ENCODE measurements around the gene GABBR2.
"Not testable (repeated sequence)": the region's sequence is repeated elsewhere in the genome, so short reads cannot be mapped to it uniquely, and the experiment has no call there.

The GABBR2 gene

GRCh38 chr9:98596486-98596885 lies 112.2 kb downstream of the GABBR2 start:
- DNase-seq (ENCODE audit: low read depth in 2 of 2), result no peak

- no peak for DNase-seq (ENCODE audit: low read depth in 2 of 2)
These were observed 114.1 kb downstream of the GABBR2 start for GRCh38 chr9:98594546-98595160.

GRCh38 chr9:98593354-98594253 lies 115.1 kb downstream of the GABBR2 start:
- DNase-seq (ENCODE audit: low read depth in 2 of 2), result no peak

GRCh38 chr9:98591696-98592095 lies 117.0 kb downstream of the GABBR2 start:
- no peak for DNase-seq (ENCODE audit: low read depth in 2 of 2)

- no peak for DNase-seq (ENCODE audit: low read depth in 2 of 2)
These were observed 118.6 kb downstream of the GABBR2 start for GRCh38 chr9:98590101-98590500.

GRCh38 chr9:98589102-98589501 lies 119.6 kb downstream of the GABBR2 start:
- DNase-seq (ENCODE audit: low read depth in 2 of 2), result no peak

- DNase-seq (ENCODE audit: low read depth in 2 of 2), result not testable (repeated sequence)
These were observed 123.8 kb downstream of the GABBR2 start for GRCh38 chr9:98584853-98585438.

GRCh38 chr9:98584059-98584458 lies 124.7 kb downstream of the GABBR2 start:
- no peak for DNase-seq (ENCODE audit: low read depth in 2 of 2)

GRCh38 chr9:98583417-98583816 lies 125.3 kb downstream of the GABBR2 start:
- DNase-seq (ENCODE audit: low read depth in 2 of 2), result no peak

GRCh38 chr9:98580956-98581355 lies 127.8 kb downstream of the GABBR2 start:
- DNase-seq (ENCODE audit: low read depth in 2 of 2), result no peak

- DNase-seq (ENCODE audit: low read depth in 2 of 2), result no peak
These were observed 129.0 kb downstream of the GABBR2 start for GRCh38 chr9:98579700-98580099.

GRCh38 chr9:98577446-98577845 lies 131.3 kb downstream of the GABBR2 start:
- DNase-seq (ENCODE audit: low read depth in 2 of 2), result no peak

GRCh38 chr9:98576859-98577258 lies 131.9 kb downstream of the GABBR2 start:
- no peak for DNase-seq (ENCODE audit: low read depth in 2 of 2)

GRCh38 chr9:98576354-98576753 lies 132.4 kb downstream of the GABBR2 start:
- DNase-seq (ENCODE audit: low read depth in 2 of 2), result no peak

- no peak for DNase-seq (ENCODE audit: low read depth in 2 of 2)
These were observed 133.1 kb downstream of the GABBR2 start for GRCh38 chr9:98575379-98576346.

GRCh38 chr9:98573749-98574278 lies 134.9 kb downstream of the GABBR2 start:
- DNase-seq (ENCODE audit: low read depth in 2 of 2), result no peak

- no peak for DNase-seq (ENCODE audit: low read depth in 2 of 2)
These were observed 135.9 kb downstream of the GABBR2 start for GRCh38 chr9:98572796-98573195.

GRCh38 chr9:98572054-98572627 lies 136.6 kb downstream of the GABBR2 start:
- no peak for DNase-seq (ENCODE audit: low read depth in 2 of 2)

GRCh38 chr9:98571643-98572042 lies 137.1 kb downstream of the GABBR2 start:
- no peak for DNase-seq (ENCODE audit: low read depth in 2 of 2)

- no peak for DNase-seq (ENCODE audit: low read depth in 2 of 2)
These were observed 137.9 kb downstream of the GABBR2 start for GRCh38 chr9:98570663-98571440.

Measured in stimulated activated CD4-positive, alpha-beta T cell treated with anti-CD3 and anti-CD28 coated beads, Interleukin-1b, Interleukin-23, amount 100 ng/mL, for 4 hours (primary cell).